PFSK-1 (cell line): ENCODE results near the gene PPA1.

Source experiments
- FOXP2 ChIP-seq: optimal IDR thresholded peaks from 2 replicates; pipeline ENCODE3; 2011; ENCODE audit warnings: borderline replicate concordance, control low read depth, inconsistent platforms; ENCODE audit not compliant: insufficient read depth; ENCODE audit errors: extremely low read length, extremely low read depth
- POLR2AphosphoS5 ChIP-seq: IDR thresholded peaks from 2 replicates; pipeline ENCODE4 v1.6.1; 2012; ENCODE audit warnings: low read depth, mild to moderate bottlenecking, control low read depth, low read length, moderate library complexity
- REST ChIP-seq, 2 experiments: IDR thresholded peaks; 2 replicates each; pipeline versions ENCODE4 v1.6.1 to v1.8.0; 2011 to 2012; ENCODE audit warnings: low read depth in 2 of 2, low read length in 2 of 2, control low read depth in 1 of 2, inconsistent platforms in 1 of 2, mild to moderate bottlenecking in 1 of 2, moderate library complexity in 1 of 2; ENCODE audit not compliant: insufficient read depth in 1 of 2
- SIN3A ChIP-seq: IDR thresholded peaks from 2 replicates; pipeline ENCODE4 v1.6.1; 2012; ENCODE audit warnings: mild to moderate bottlenecking, low read length, moderate library complexity, borderline replicate concordance; ENCODE audit not compliant: insufficient read depth
- TAF1 ChIP-seq: IDR thresholded peaks from 2 replicates; pipeline ENCODE4 v1.6.1; 2012; ENCODE audit warnings: low read length, control low read depth, borderline replicate concordance; ENCODE audit not compliant: insufficient read depth

GRCh38 chr10:70162151-70162891 is 70.9 kb downstream of the PPA1 start:
- TF ChIP-seq SIN3A = no peak
- no peak for TF ChIP-seq TAF1
- TF ChIP-seq FOXP2 = no peak
- no peak for TF ChIP-seq REST (IDR thresholded peaks at IDR 0.05; ENCODE audit: insufficient read depth in 1 of 2, low read depth in 2 of 2, low read length in 2 of 2)
- TF ChIP-seq POLR2AphosphoS5 = no peak
